ENCODE data around the gene PRDM16.

- no peak for TF ChIP-seq CTCF (IDR thresholded peaks at IDR 0.05)
- TF ChIP-seq ZNF512 (CRISPR knock-in tag; IDR thresholded peaks at IDR 0.05; ENCODE audit: borderline replicate concordance), result no peak
- TF ChIP-seq USF1 (CRISPR knock-in tag; IDR thresholded peaks at IDR 0.05), result no peak
- TF ChIP-seq ZBTB21 (CRISPR knock-in tag; IDR thresholded peaks at IDR 0.05; ENCODE audit: borderline replicate concordance), result no peak
- no peak for TF ChIP-seq MAX (CRISPR knock-in tag; IDR thresholded peaks at IDR 0.05)
These were observed 169.8 kb downstream of the PRDM16 start for GRCh38 chr1:3238703-3239278.
